ENCODE measurements around the gene NEUROG2.
"Not testable (repeated sequence)": the region's sequence is repeated elsewhere in the genome, so short reads cannot be mapped to it uniquely, and the experiment has no call there.

Gene NEUROG2

GRCh38 chr4:112557676-112558411 lies 41.9 kb upstream of the NEUROG2 start:
- in situ Hi-C loops (cut with HindIII; ENCODE audit: low sequenced_read_pairs): no loop called here
- DNase-seq (ENCODE audit: low read depth, low spot score): peak; percentile 71

GRCh38 chr4:112554271-112554670 lies 38.3 kb upstream of the NEUROG2 start:
- DNase-seq (ENCODE audit: low read depth, low spot score); H3K4me3 ChIP-seq (ENCODE audit: low read depth, low read length); in situ Hi-C loops (cut with HindIII; ENCODE audit: low sequenced_read_pairs): not testable (repeated sequence)

More at GRCh38 chr4:112557676-112558411, 41.9 kb upstream of the NEUROG2 start:
- no peak overlapping the region for H3K4me3 ChIP-seq (ENCODE audit: low read depth, low read length)
- no peak for TF ChIP-seq CTCF (IDR thresholded peaks at IDR 0.05; ENCODE audit: low read depth, low read length)

GRCh38 chr4:112552668-112553067 lies 36.7 kb upstream of the NEUROG2 start:
- in situ Hi-C loops (cut with HindIII; ENCODE audit: low sequenced_read_pairs): no loop called here
- peak; percentile 45 for DNase-seq (ENCODE audit: low read depth, low spot score)
- no peak for TF ChIP-seq CTCF (IDR thresholded peaks at IDR 0.05; ENCODE audit: low read depth, low read length)
- no peak overlapping the region for H3K4me3 ChIP-seq (ENCODE audit: low read depth, low read length)

- no peak for TF ChIP-seq CTCF (IDR thresholded peaks at IDR 0.05; ENCODE audit: low read depth, low read length)
- in situ Hi-C loops (cut with HindIII; ENCODE audit: low sequenced_read_pairs): no loop called here
- no peak overlapping the region for H3K4me3 ChIP-seq (ENCODE audit: low read depth, low read length)
- peak; percentile 41 for DNase-seq (ENCODE audit: low read depth, low spot score)
These were observed 34.7 kb upstream of the NEUROG2 start for GRCh38 chr4:112550728-112551127.

GRCh38 chr4:112546476-112546875 lies 30.5 kb upstream of the NEUROG2 start:
- in situ Hi-C loops (cut with HindIII; ENCODE audit: low sequenced_read_pairs): no loop called here
- no peak overlapping the region for H3K4me3 ChIP-seq (ENCODE audit: low read depth, low read length)
- TF ChIP-seq CTCF (IDR thresholded peaks at IDR 0.05; ENCODE audit: low read depth, low read length): no peak
- no peak for DNase-seq (ENCODE audit: low read depth, low spot score)

GRCh38 chr4:112545346-112545745 lies 29.4 kb upstream of the NEUROG2 start:
- DNase-seq (ENCODE audit: low read depth, low spot score): no peak
- in situ Hi-C loops (cut with HindIII; ENCODE audit: low sequenced_read_pairs): no loop called here
- no peak for TF ChIP-seq CTCF (IDR thresholded peaks at IDR 0.05; ENCODE audit: low read depth, low read length)
- no peak overlapping the region for H3K4me3 ChIP-seq (ENCODE audit: low read depth, low read length)

GRCh38 chr4:112540695-112541094 lies 24.7 kb upstream of the NEUROG2 start:
- in situ Hi-C loops (cut with HindIII; ENCODE audit: low sequenced_read_pairs): no loop called here
- DNase-seq (ENCODE audit: low read depth, low spot score): no peak
- no peak for TF ChIP-seq CTCF (IDR thresholded peaks at IDR 0.05; ENCODE audit: low read depth, low read length)
- no peak overlapping the region for H3K4me3 ChIP-seq (ENCODE audit: low read depth, low read length)

Measured in astrocyte of the spinal cord (primary cell).